Transverse colon (tissue), 4 donors: ENCODE data around the gene KDM4D. TPM values are rescaled to one million over a fixed set of nuclear protein-coding genes. Genes with fewer than 3 reads are reported as not detected.

Experiments used
- DNase-seq: peaks from one replicate; pipeline ENCODE4 v3.0.0-alpha.2; 2019
- H3K27ac ChIP-seq, 4 donors: fragments of 200-600 bp; sonication (generic); 2 replicates each; pipeline ENCODE4 v1.5.1; 2016 to 2018; ENCODE audit warnings: inconsistent platforms in 4 of 4
- H3K27me3 ChIP-seq: fragments of 200-600 bp; sonication (generic); 2 replicates; pipeline ENCODE4 v1.5.1; 2017; ENCODE audit warnings: inconsistent platforms
- H3K36me3 ChIP-seq, 4 donors: fragments of 200-600 bp; sonication (generic); 2 replicates each; pipeline ENCODE4 v1.5.1; 2017 to 2019; ENCODE audit warnings: inconsistent platforms in 4 of 4
- H3K4me1 ChIP-seq, 4 donors: fragments of 200-600 bp; sonication (generic); 2 replicates each; pipeline ENCODE4 v1.5.1; 2017 to 2020; ENCODE audit warnings: inconsistent platforms in 4 of 4
- H3K4me3 ChIP-seq, 4 donors: fragments of 200-600 bp; sonication (generic); 1 replicate in 1 of 4; 2 replicates in 3 of 4; pipeline versions ENCODE4 v1.5.1 to v1.6.1; 2017 to 2019; ENCODE audit warnings: inconsistent platforms in 4 of 4
- H3K9me3 ChIP-seq, 2 donors: fragments of 200-600 bp; sonication (generic); 2 replicates each; pipeline ENCODE4 v1.5.1; 2017 to 2019; ENCODE audit warnings: inconsistent platforms in 2 of 2
- EP300 ChIP-seq: sonication (generic); formaldehyde crosslinking; IDR thresholded peaks from one replicate; pipeline ENCODE4 v1.6.1; 2017; ENCODE audit warnings: antibody characterized with exemption, low read depth
- POLR2A ChIP-seq: fragments of 450-650 bp; IDR thresholded peaks from one replicate; pipeline ENCODE4 v1.6.1; 2016; ENCODE audit warnings: antibody characterized with exemption, mild to moderate bottlenecking, moderate library complexity
- POLR2AphosphoS5 ChIP-seq, 3 donors: sonication (generic); formaldehyde crosslinking; IDR thresholded peaks; one replicate each; pipeline ENCODE4 v1.6.1; 2016; ENCODE audit warnings: antibody characterized with exemption in 3 of 3
- WGBS, 2 donors: methylation state at CpG; one replicate each; pipeline ENCODE4 v1.1.5; 2018; ENCODE audit warnings: low coverage in 1 of 2; 5-methylcytosine and 5-hydroxymethylcytosine counted together
- in situ Hi-C, 4 donors: fragments of 200-750 bp; cut with MboI; loops; one replicate each; pipeline versions ENCODE4 v1.15.0 to v1.15.1; 2017; ENCODE audit warnings: low sequenced_read_pairs in 3 of 4, low pct_ligation_motif_present in 1 of 4, low pct_unique_long_range_greater_than_20kb in 1 of 4
- intact Hi-C: fragments of 100-400 bp; cut with DNase I; formaldehyde crosslinking; loops from one replicate; pipeline ENCODE4 v1.15.1; 2023; ENCODE audit warnings: low total_unique reads
- total RNA-seq, 4 donors: library from RNA; depleted of rRNA; stranded (reverse); fragments of >200 nt; gene quantifications; one replicate each; pipeline ENCODE4 v1.1.0, GENCODE V29; 2016
- TF ChIP-seq, protein P1 (sequence below), 5 experiments: fragments of 200-600 bp in 3 of 5; fragments of 450-650 bp in 2 of 5; sonication (generic) in 3 of 5; IDR thresholded peaks; 1 replicate in 2 of 5; 2 replicates in 3 of 5; pipeline ENCODE4 v1.5.1; 2016 to 2017; ENCODE audit warnings: antibody characterized with exemption in 5 of 5, inconsistent platforms in 3 of 5, mild to moderate bottlenecking in 2 of 5, moderate library complexity in 1 of 5

The KDM4D gene
- total RNA-seq, 4 donors from 2014 or later, result 0.27 to 3.0 (median 0.32) TPM; not detected in 1

DNA sequence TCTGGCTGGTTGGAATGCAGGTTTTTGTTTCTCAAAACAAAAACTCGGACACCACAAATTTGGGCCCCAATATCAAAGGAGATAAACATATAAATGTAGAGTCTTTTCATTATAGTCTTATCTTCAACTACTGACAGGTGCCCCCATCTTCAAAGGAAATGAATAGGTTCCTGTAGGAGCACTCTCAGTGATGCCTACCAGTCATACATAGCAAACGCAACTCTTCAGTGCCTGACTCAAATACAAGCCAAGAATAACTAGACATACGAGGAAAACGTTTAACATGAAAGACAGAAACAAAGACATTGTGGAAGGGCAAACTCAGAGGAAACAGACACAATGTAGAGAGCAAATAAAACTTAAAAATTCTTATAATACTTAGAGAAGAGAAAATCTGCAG is 13.9 kb downstream of the KDM4D start:
- 68 to 77% methylated on average over 3 to 4 of the region's 4 CpGs for WGBS, 2 donors
- intact Hi-C loops (no loop called here), in situ Hi-C loops (loop anchor here in 1 of 4 donors (25.0 kb wide), 1 partner anchor 150 kb away; no protein-coding TSS in a partner anchor)
- no peak overlapping the region for H3K4me3 ChIP-seq
- no peaks in the 10 kb centered on the region for H3K4me1 ChIP-seq
- no peaks in the 10 kb centered on the region for H3K9me3 ChIP-seq
- no peaks in the 10 kb centered on the region for H3K36me3 ChIP-seq
- DNase-seq, result no peak
- H3K27me3 ChIP-seq, result peaks cover 5% of the 10 kb centered on the region
- no peak overlapping the region for H3K27ac ChIP-seq
- TF ChIP-seq, protein P1, sequence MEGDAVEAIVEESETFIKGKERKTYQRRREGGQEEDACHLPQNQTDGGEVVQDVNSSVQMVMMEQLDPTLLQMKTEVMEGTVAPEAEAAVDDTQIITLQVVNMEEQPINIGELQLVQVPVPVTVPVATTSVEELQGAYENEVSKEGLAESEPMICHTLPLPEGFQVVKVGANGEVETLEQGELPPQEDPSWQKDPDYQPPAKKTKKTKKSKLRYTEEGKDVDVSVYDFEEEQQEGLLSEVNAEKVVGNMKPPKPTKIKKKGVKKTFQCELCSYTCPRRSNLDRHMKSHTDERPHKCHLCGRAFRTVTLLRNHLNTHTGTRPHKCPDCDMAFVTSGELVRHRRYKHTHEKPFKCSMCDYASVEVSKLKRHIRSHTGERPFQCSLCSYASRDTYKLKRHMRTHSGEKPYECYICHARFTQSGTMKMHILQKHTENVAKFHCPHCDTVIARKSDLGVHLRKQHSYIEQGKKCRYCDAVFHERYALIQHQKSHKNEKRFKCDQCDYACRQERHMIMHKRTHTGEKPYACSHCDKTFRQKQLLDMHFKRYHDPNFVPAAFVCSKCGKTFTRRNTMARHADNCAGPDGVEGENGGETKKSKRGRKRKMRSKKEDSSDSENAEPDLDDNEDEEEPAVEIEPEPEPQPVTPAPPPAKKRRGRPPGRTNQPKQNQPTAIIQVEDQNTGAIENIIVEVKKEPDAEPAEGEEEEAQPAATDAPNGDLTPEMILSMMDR (IDR thresholded peaks at IDR 0.05), result no peak
- TF ChIP-seq POLR2A, result no peak

DNA sequence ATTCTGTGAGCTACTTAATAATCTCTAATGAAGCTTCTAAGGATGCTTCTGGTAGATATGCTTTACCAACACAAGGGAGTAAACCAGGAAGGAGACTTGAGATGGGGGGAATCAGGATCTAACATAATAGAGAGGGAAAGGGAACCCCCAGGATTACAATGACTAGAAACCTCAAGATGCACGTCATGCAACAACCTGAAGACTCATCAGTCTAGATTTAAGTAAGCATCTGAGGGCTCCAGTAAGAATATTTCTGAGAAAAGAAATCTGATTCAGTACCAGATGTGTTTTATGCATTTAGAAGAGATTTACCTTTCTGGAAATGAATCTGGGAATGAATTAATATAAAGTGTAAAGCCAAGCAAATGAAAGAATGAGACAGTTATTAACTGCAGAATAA is 15.2 kb downstream of the KDM4D start:
- H3K9me3 ChIP-seq, result no peaks in the 10 kb centered on the region
- H3K4me3 ChIP-seq, result no peak overlapping the region
- in situ Hi-C loops (loop anchor here in 1 of 4 donors (25.0 kb wide), 1 partner anchor 149 kb away; no protein-coding TSS in a partner anchor), intact Hi-C loops (no loop called here)
- H3K27ac ChIP-seq, result no peak overlapping the region
- 57 to 67% methylated on average over 1 of the region's 1 CpG for WGBS, 2 donors
- no peaks in the 10 kb centered on the region for H3K4me1 ChIP-seq
- H3K27me3 ChIP-seq, result peaks cover 5% of the 10 kb centered on the region
- no peak for DNase-seq
- no peak for TF ChIP-seq POLR2AphosphoS5 (IDR thresholded peaks at IDR 0.05)
- TF ChIP-seq, protein P1 (IDR thresholded peaks at IDR 0.05), result no peak
- no peak for TF ChIP-seq POLR2A
- TF ChIP-seq EP300, result no peak
- no peaks in the 10 kb centered on the region for H3K36me3 ChIP-seq

GRCh38 chr11:94993400-94993943 is 20.0 kb downstream of the KDM4D start:
- no peaks in the 10 kb centered on the region for H3K9me3 ChIP-seq
- DNase-seq, result no peak
- H3K4me3 ChIP-seq, result no peak overlapping the region
- TF ChIP-seq, protein P1 (IDR thresholded peaks at IDR 0.05), result no peak
- no peak for TF ChIP-seq POLR2AphosphoS5 (IDR thresholded peaks at IDR 0.05)
- no peak for TF ChIP-seq POLR2A
- TF ChIP-seq EP300, result no peak
- no peaks in the 10 kb centered on the region for H3K4me1 ChIP-seq
- WGBS, 2 donors, result 97 to 100% methylated on average over 2 of the region's 2 CpGs
- in situ Hi-C loops (loop anchor here in 1 of 4 donors (25.0 kb wide), 1 partner anchor 144 kb away; no protein-coding TSS in a partner anchor), intact Hi-C loops (no loop called here)
- no peak overlapping the region for H3K27ac ChIP-seq
- H3K36me3 ChIP-seq, result no peaks in the 10 kb centered on the region
- H3K27me3 ChIP-seq, result peaks cover 5% of the 10 kb centered on the region

GRCh38 chr11:94997437-94997836 is 23.9 kb downstream of the KDM4D start:
- TF ChIP-seq, protein P1 (IDR thresholded peaks at IDR 0.05), result no peak
- TF ChIP-seq POLR2A (no peak), EP300 (no peak), POLR2AphosphoS5 (IDR thresholded peaks at IDR 0.05) (no peak)
- intact Hi-C loops, result no loop called here
- H3K36me3 ChIP-seq, result no peaks in the 10 kb centered on the region
- in situ Hi-C loops, result loop anchor here in 1 of 4 donors (25.0 kb wide), 1 partner anchor 140 kb away; no protein-coding TSS in a partner anchor
- no peak overlapping the region for H3K4me3 ChIP-seq
- no peaks in the 10 kb centered on the region for H3K4me1 ChIP-seq
- H3K9me3 ChIP-seq, result no peaks in the 10 kb centered on the region
- no peak overlapping the region for H3K27ac ChIP-seq
- no peak for DNase-seq
- H3K27me3 ChIP-seq, result no peaks in the 10 kb centered on the region
- 81 to 92% methylated on average over 3 to 6 of the region's 6 CpGs for WGBS, 2 donors
